A549 (cell line): ENCODE data around the gene CCNL1. TPM values are rescaled to one million over a fixed set of nuclear protein-coding genes. Genes with fewer than 3 reads are reported as not detected.

Experiments used
- ATAC-seq, 2 experiments: fragments of 200-7000 bp in 1 of 2; fragments of >200 bp in 1 of 2; cut with Nextera tagmentation in 1 of 2; cut with Tn5 transposase in 1 of 2; 3 replicates each; pipeline versions ENCODE4 v1.8.0 to v1.9.1; 2018 to 2020; ENCODE audit warnings: mild to moderate bottlenecking in 1 of 2, moderate library complexity in 1 of 2
- CTCF ChIA-PET: fragments of 300-600 bp; sonication (Branson Sonifier 250); formaldehyde crosslinking; extraction: SDS; loops from one replicate; lab custom pipeline; 2021; ENCODE audit warnings: antibody characterized with exemption, inconsistent platforms; lab: Yijun Ruan, JAX
- POLR2A ChIA-PET: fragments of 350-600 bp; formaldehyde crosslinking; extraction: SDS; loops from one replicate; lab custom pipeline; 2021; ENCODE audit warnings: antibody characterized with exemption, inconsistent platforms; lab: Yijun Ruan, JAX
- DNase-seq, 2 experiments: peaks; one replicate each; pipeline versions ENCODE4 v3.0.0 to v3.0.0-alpha.2; 2011 to 2016; ENCODE audit warnings: low read depth in 1 of 2, low spot score in 1 of 2
- FAIRE-seq: peaks from 2 replicates; lab custom pipeline; 2011; peaks lifted over from hg19 to GRCh38; lab: Jason Lieb, UNC
- H3K27ac ChIP-seq, 2 experiments: fragments of >200 bp; sonication (Bioruptor Twin); formaldehyde crosslinking; 3 replicates each; pipeline ENCODE4 v1.5.1; 2016 to 2017
- H3K4me1 ChIP-seq: fragments of >200 bp; sonication (Bioruptor Twin); formaldehyde crosslinking; 3 replicates; pipeline ENCODE4 v1.6.1; 2016
- H3K4me2 ChIP-seq: fragments of >200 bp; sonication (Bioruptor Twin); formaldehyde crosslinking; 3 replicates; pipeline ENCODE4 v1.6.1; 2016
- H3K4me3 ChIP-seq: fragments of >200 bp; sonication (Bioruptor Twin); formaldehyde crosslinking; 3 replicates; pipeline ENCODE4 v1.5.1; 2016
- H3K9me3 ChIP-seq: fragments of >200 bp; sonication (Bioruptor Twin); formaldehyde crosslinking; 3 replicates; pipeline ENCODE4 v1.6.1; 2016
- BHLHE40 ChIP-seq: IDR thresholded peaks from 2 replicates; pipeline ENCODE4 v1.6.1; 2012; ENCODE audit warnings: low read depth, low read length, inconsistent platforms
- CBX8 ChIP-seq: fragments of 200-600 bp; sonication (generic); IDR thresholded peaks from 2 replicates; pipeline ENCODE4 v1.6.1; 2016
- CHD2 ChIP-seq: fragments of 150-350 bp; IDR thresholded peaks from 2 replicates; pipeline ENCODE4 v1.6.1; 2014; ENCODE audit warnings: low read length; ENCODE audit not compliant: partially characterized antibody
- CTCF ChIP-seq: fragments of >200 bp; sonication (Bioruptor Twin); formaldehyde crosslinking; IDR thresholded peaks from 3 replicates; pipeline ENCODE4 v1.5.1; 2016
- EP300 ChIP-seq, 2 experiments: fragments of >200 bp; sonication (Bioruptor Twin); formaldehyde crosslinking; IDR thresholded peaks; 2 replicates in 1 of 2; 3 replicates in 1 of 2; pipeline ENCODE4 v1.6.1; 2016 to 2017
- FOSB ChIP-seq: fragments of 250-450 bp; sonication (Bioruptor Pico); IDR thresholded peaks from 2 replicates; pipeline ENCODE4 v1.5.0; 2020; ENCODE audit warnings: mild to moderate bottlenecking, moderate library complexity
- HDAC2 ChIP-seq: fragments of 200-600 bp; sonication (generic); IDR thresholded peaks from 2 replicates; pipeline ENCODE4 v1.6.1; 2016
- HEYL ChIP-seq: fragments of 250-450 bp; sonication (Bioruptor Pico); IDR thresholded peaks from 2 replicates; pipeline ENCODE4 v1.8.0; 2021; ENCODE audit warnings: mild to moderate bottlenecking, moderate library complexity
- HMGXB4 ChIP-seq: fragments of 250-450 bp; sonication (Bioruptor Pico); IDR thresholded peaks from 2 replicates; pipeline ENCODE4 v1.5.0; 2021; ENCODE audit warnings: mild to moderate bottlenecking, moderate library complexity, borderline replicate concordance
- HOXB13 ChIP-seq: fragments of 250-450 bp; sonication (Bioruptor Pico); IDR thresholded peaks from 2 replicates; pipeline ENCODE4 v1.5.0; 2020; ENCODE audit warnings: low read depth, mild to moderate bottlenecking, moderate library complexity
- HOXB5 ChIP-seq: fragments of 250-450 bp; sonication (Bioruptor Pico); IDR thresholded peaks from 2 replicates; pipeline ENCODE4 v1.5.0; 2020; ENCODE audit warnings: mild to moderate bottlenecking, moderate library complexity
- JUN ChIP-seq, 2 experiments: fragments of >200 bp; sonication (Bioruptor Twin); formaldehyde crosslinking; IDR thresholded peaks; 2 replicates in 1 of 2; 3 replicates in 1 of 2; pipeline ENCODE4 v1.6.1; 2016 to 2017
- MAFK ChIP-seq: fragments of 450-650 bp; IDR thresholded peaks from 2 replicates; pipeline ENCODE4 v1.6.1; 2014; ENCODE audit not compliant: partially characterized antibody
- NFE2L2 ChIP-seq: fragments of 150-350 bp; conservative IDR thresholded peaks from 2 replicates; pipeline ENCODE4 v1.6.1; 2014; ENCODE audit warnings: low read length
- NR3C1 ChIP-seq: fragments of >200 bp; sonication (Bioruptor Twin); formaldehyde crosslinking; IDR thresholded peaks from 3 replicates; pipeline ENCODE4 v1.6.1; 2017
- POLR2A ChIP-seq: IDR thresholded peaks from 2 replicates; pipeline ENCODE4 v1.6.1; 2012; ENCODE audit warnings: mild to moderate bottlenecking, low read length
- RAD21 ChIP-seq, 2 experiments: fragments of >200 bp in 1 of 2; sonication (Bioruptor Twin) in 1 of 2; formaldehyde crosslinking in 1 of 2; IDR thresholded peaks in 1 of 2; conservative IDR thresholded peaks in 1 of 2; 2 replicates in 1 of 2; 3 replicates in 1 of 2; pipeline ENCODE4 v1.6.1; 2012 to 2018; ENCODE audit warnings: inconsistent platforms in 1 of 2
- RARB ChIP-seq: fragments of 250-450 bp; sonication (Bioruptor Pico); IDR thresholded peaks from 2 replicates; pipeline ENCODE4 v1.8.0; 2021; ENCODE audit warnings: mild to moderate bottlenecking, moderate library complexity
- TFCP2L1 ChIP-seq: fragments of 250-450 bp; sonication (Bioruptor Pico); IDR thresholded peaks from 2 replicates; pipeline ENCODE4 v1.5.0; 2021; ENCODE audit warnings: mild to moderate bottlenecking
- ZC3H11A ChIP-seq: fragments of 450-650 bp; IDR thresholded peaks from 2 replicates; pipeline ENCODE4 v1.6.1; 2014; ENCODE audit warnings: antibody characterized with exemption, mild to moderate bottlenecking
- ZSCAN20 ChIP-seq: fragments of 250-450 bp; sonication (Bioruptor Pico); IDR thresholded peaks from 2 replicates; pipeline ENCODE4 v1.8.0; 2022; ENCODE audit warnings: mild to moderate bottlenecking, moderate library complexity
- WGBS: methylation state at CpG from one replicate; pipeline ENCODE4 v1.1.6; 2017; ENCODE audit errors: missing lambda C conversion rate; 5-methylcytosine and 5-hydroxymethylcytosine counted together
- polyA plus RNA-seq, 4 experiments: library from polyadenylated mRNA; depleted of rRNA in 3 of 4; stranded (reverse); fragments of >200 nt; fragmentation: RNase III in 1 of 4; extraction: RNeasy Plus Mini Kit Qiagen cat#74134 plus additional on column Dnase treatment in 1 of 4; gene quantifications; 2 replicates in 3 of 4; 3 replicates in 1 of 4; pipeline ENCODE4 v1.2.3, GENCODE V29; 2011 to 2017
- TF ChIP-seq, protein P1 (sequence below): IDR thresholded peaks from 2 replicates; pipeline ENCODE4 v1.6.1; 2012
- TF ChIP-seq, protein P2 (sequence below): IDR thresholded peaks from 2 replicates; pipeline ENCODE4 v1.6.1; 2012

The CCNL1 gene
- polyA plus RNA-seq, 2 of the 4 experiments (the other 2 are of a cell fraction), result 45.1 to 170 TPM

DNA sequence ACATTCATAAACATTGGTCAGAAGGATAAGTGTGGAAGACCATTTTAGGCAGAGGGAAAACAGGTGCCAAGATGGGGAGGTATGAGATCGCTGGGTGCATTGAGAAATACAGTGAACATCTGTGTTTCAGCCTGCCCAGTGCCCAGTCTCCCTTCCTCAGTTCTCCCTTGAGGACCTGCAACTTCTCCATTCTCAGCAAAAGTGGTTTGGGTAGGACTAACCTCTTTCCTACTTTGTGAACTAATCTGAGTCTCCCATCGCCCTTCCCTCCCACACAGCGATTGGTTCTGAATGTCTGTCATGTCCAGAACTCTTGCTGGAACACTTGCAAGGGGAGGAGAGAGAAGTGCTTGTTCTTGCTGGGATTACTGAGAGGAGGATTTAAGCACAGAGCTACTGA, 10.9 kb upstream of the CCNL1 start:
- H3K9me3 ChIP-seq, result no peaks in the 10 kb centered on the region
- no peak for DNase-seq
- POLR2A ChIA-PET, result interaction anchor here (1.8 kb wide), 1 partner anchor 11 kb away, joined by 11 read pairs; the partner anchor contains the start of gene CCNL1
- no peak overlapping the region for H3K27ac ChIP-seq
- no peak for TF ChIP-seq RARB (CRISPR knock-in tag)
- TF ChIP-seq FOSB (CRISPR knock-in tag), result no peak
- TF ChIP-seq, protein P1, sequence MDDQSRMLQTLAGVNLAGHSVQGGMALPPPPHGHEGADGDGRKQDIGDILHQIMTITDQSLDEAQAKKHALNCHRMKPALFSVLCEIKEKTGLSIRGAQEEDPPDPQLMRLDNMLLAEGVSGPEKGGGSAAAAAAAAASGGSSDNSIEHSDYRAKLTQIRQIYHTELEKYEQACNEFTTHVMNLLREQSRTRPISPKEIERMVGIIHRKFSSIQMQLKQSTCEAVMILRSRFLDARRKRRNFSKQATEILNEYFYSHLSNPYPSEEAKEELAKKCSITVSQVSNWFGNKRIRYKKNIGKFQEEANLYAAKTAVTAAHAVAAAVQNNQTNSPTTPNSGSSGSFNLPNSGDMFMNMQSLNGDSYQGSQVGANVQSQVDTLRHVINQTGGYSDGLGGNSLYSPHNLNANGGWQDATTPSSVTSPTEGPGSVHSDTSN, result no peak
- no peak for TF ChIP-seq HEYL (CRISPR knock-in tag)
- TF ChIP-seq MAFK, result no peak
- no peak for TF ChIP-seq CTCF
- TF ChIP-seq TFCP2L1, result no peak
- H3K4me2 ChIP-seq, result no peak overlapping the region
- no peaks in the 10 kb centered on the region for H3K4me1 ChIP-seq
- 69% methylated on average over 3 of the region's 3 CpGs for WGBS
- H3K4me3 ChIP-seq, result no peak overlapping the region
- CTCF ChIA-PET, result interaction anchor here (1.2 to 1.4 kb wide), 2 partner anchors 8 to 31 kb away, joined by 3 to 6 read pairs; no protein-coding TSS in a partner anchor
- ATAC-seq, result no peak
- no peak for FAIRE-seq

- no peak for TF ChIP-seq CBX8
- TF ChIP-seq BHLHE40, result no peak
- no peak for TF ChIP-seq RAD21 (conservative IDR thresholded peaks at IDR 0.05 in 1 of 2, IDR thresholded peaks at IDR 0.05 in 1 of 2)
- no peak for TF ChIP-seq RARB (CRISPR knock-in tag)
- TF ChIP-seq ZSCAN20 (CRISPR knock-in tag), result no peak
- no peak for TF ChIP-seq HOXB5 (CRISPR knock-in tag)
- no peak for TF ChIP-seq HMGXB4
- TF ChIP-seq NFE2L2, result no peak
- TF ChIP-seq JUN (IDR thresholded peaks at IDR 0.05), result no peak
- no peak for TF ChIP-seq HDAC2
- TF ChIP-seq EP300 (IDR thresholded peaks at IDR 0.05), result no peak
- no peak for TF ChIP-seq ZC3H11A
- TF ChIP-seq CHD2, result no peak
- no peak for TF ChIP-seq HOXB13 (CRISPR knock-in tag)
- TF ChIP-seq, protein P2, sequence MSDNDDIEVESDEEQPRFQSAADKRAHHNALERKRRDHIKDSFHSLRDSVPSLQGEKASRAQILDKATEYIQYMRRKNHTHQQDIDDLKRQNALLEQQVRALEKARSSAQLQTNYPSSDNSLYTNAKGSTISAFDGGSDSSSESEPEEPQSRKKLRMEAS, result no peak
- TF ChIP-seq POLR2A, result no peak
- TF ChIP-seq NR3C1, result no peak
- no peak for TF ChIP-seq FOSB (CRISPR knock-in tag)
- Histone ChIP-seq H3K9me3 (no peaks in the 10 kb centered on the region), H3K4me3 (no peak overlapping the region), H3K27ac (no peak overlapping the region; a peak in 1 of 6 replicates), H3K4me1 (no peaks in the 10 kb centered on the region), H3K4me2 (no peak overlapping the region)
- no peak for DNase-seq
- WGBS, result 69% methylated on average over 5 of the region's 5 CpGs
- FAIRE-seq, result no peak
- ChIA-PET POLR2A (no interaction called here), CTCF (no interaction called here)
- no peak for ATAC-seq
These were observed 7.6 kb upstream of the CCNL1 start for GRCh38 chr3:157167371-157168042.
